Effector memory CD8-positive, alpha-beta T cell (primary cell): ENCODE data around the gene KLHL6.
"Not testable (repeated sequence)": the region's sequence is repeated elsewhere in the genome, so short reads cannot be mapped to it uniquely, and the experiment has no call there.

Experiments used
- ATAC-seq: fragments of 150-1000 bp; cut with Tn5 transposase; replicated peaks from 2 replicates; pipeline ENCODE4 v1.10.0; 2021; ENCODE audit warnings: mild to moderate bottlenecking, moderate library complexity
- DNase-seq, 3 experiments: peaks; one replicate each; pipeline ENCODE4 v3.0.0; 2021
- H3K27ac Mint-ChIP-seq, 2 donors: one replicate each; pipeline ENCODE4 v1.8.0; 2022; ENCODE audit warnings: mild to moderate bottlenecking in 2 of 2, mixed read lengths in 2 of 2, moderate library complexity in 2 of 2
- H3K27me3 Mint-ChIP-seq, 2 donors: one replicate each; pipeline ENCODE4 v1.8.0; 2022; ENCODE audit warnings: mixed read lengths in 2 of 2
- H3K36me3 Mint-ChIP-seq: one replicate; pipeline ENCODE4 v1.8.0; 2022; ENCODE audit warnings: mild to moderate bottlenecking, moderate library complexity, mixed read lengths; ENCODE audit not compliant: insufficient read depth
- H3K4me1 Mint-ChIP-seq, 2 donors: one replicate each; pipeline ENCODE4 v1.8.0; 2022; ENCODE audit warnings: low read depth in 2 of 2, mixed read lengths in 2 of 2
- H3K4me3 Mint-ChIP-seq, 2 donors: one replicate each; pipeline ENCODE4 v1.8.0; 2022; ENCODE audit warnings: mild to moderate bottlenecking in 2 of 2, mixed read lengths in 2 of 2, moderate library complexity in 2 of 2
- H3K9me3 Mint-ChIP-seq, 2 donors: one replicate each; pipeline ENCODE4 v1.8.0; 2022; ENCODE audit warnings: mixed read lengths in 2 of 2

Gene KLHL6

GRCh38 chr3:183519891-183520290, 35.6 kb downstream of the KLHL6 start:
- no peak overlapping the region for H3K4me3 Mint-ChIP-seq
- no peaks in the 10 kb centered on the region for H3K27me3 Mint-ChIP-seq
- H3K36me3 Mint-ChIP-seq, result peaks cover 13% of the 10 kb centered on the region
- ATAC-seq, result no peak
- no peak for DNase-seq
- peaks cover 18 to 27% of the 10 kb centered on the region in 2 donors for H3K4me1 Mint-ChIP-seq
- no peaks in the 10 kb centered on the region for H3K9me3 Mint-ChIP-seq
- no peak overlapping the region for H3K27ac Mint-ChIP-seq

- Mint-ChIP-seq H3K9me3 (no peaks in the 10 kb centered on the region), H3K27me3 (no peaks in the 10 kb centered on the region), H3K27ac (peak overlapping the region in 1 of 2 donors; percentile 3), H3K36me3 (peaks cover 13% of the 10 kb centered on the region), H3K4me3 (no peak overlapping the region), H3K4me1 (peaks cover 26 to 34% of the 10 kb centered on the region in 2 donors)
- ATAC-seq, result no peak
- DNase-seq, result no peak
These were observed 36.8 kb downstream of the KLHL6 start for GRCh38 chr3:183518491-183519251.

GRCh38 chr3:183517607-183518006, 37.9 kb downstream of the KLHL6 start:
- Mint-ChIP-seq H3K4me1 (peaks cover 30 to 34% of the 10 kb centered on the region in 2 donors), H3K4me3 (peak overlapping the region in 1 of 2 donors; percentile 16), H3K27me3 (no peaks in the 10 kb centered on the region), H3K27ac (peak overlapping the region; percentile 49 to 86), H3K36me3 (peaks cover 13% of the 10 kb centered on the region), H3K9me3 (no peaks in the 10 kb centered on the region)
- no peak for DNase-seq
- no peak for ATAC-seq

- peak; percentile 32 to 39 (median 37) for DNase-seq
These were observed 39.3 kb downstream of the KLHL6 start for GRCh38 chr3:183515968-183516851.

GRCh38 chr3:183514021-183514420, 41.5 kb downstream of the KLHL6 start:
- DNase-seq (no peak), ATAC-seq (no peak)
- Mint-ChIP-seq H3K27me3 (no peaks in the 10 kb centered on the region), H3K27ac (peak overlapping the region; percentile 1 to 47), H3K9me3 (no peaks in the 10 kb centered on the region), H3K36me3 (peaks cover 3% of the 10 kb centered on the region), H3K4me3 (no peak overlapping the region), H3K4me1 (peaks cover 32 to 34% of the 10 kb centered on the region in 2 donors)

More at GRCh38 chr3:183515968-183516851, 39.3 kb downstream of the KLHL6 start:
- peak; percentile 70 for ATAC-seq
- Mint-ChIP-seq H3K36me3 (peaks cover 13% of the 10 kb centered on the region), H3K4me3 (peak overlapping the region; percentile 13 to 43), H3K9me3 (no peaks in the 10 kb centered on the region), H3K4me1 (peaks cover 32 to 34% of the 10 kb centered on the region in 2 donors), H3K27me3 (no peaks in the 10 kb centered on the region), H3K27ac (peak overlapping the region; percentile 49 to 86)

GRCh38 chr3:183513046-183513706, 42.3 kb downstream of the KLHL6 start:
- DNase-seq, result peak; percentile 44 to 50 (median 48)
- Mint-ChIP-seq H3K27me3 (no peaks in the 10 kb centered on the region), H3K4me3 (no peak overlapping the region), H3K36me3 (peaks cover 3% of the 10 kb centered on the region), H3K4me1 (peaks cover 29 to 30% of the 10 kb centered on the region in 2 donors), H3K9me3 (no peaks in the 10 kb centered on the region), H3K27ac (peak overlapping the region; percentile 1 to 29)
- peak; percentile 84 for ATAC-seq

- not testable (repeated sequence) for H3K9me3 Mint-ChIP-seq, H3K4me3 Mint-ChIP-seq, H3K36me3 Mint-ChIP-seq, ATAC-seq, DNase-seq, H3K27me3 Mint-ChIP-seq
- peaks cover 18 to 20% of the 10 kb centered on the region in 2 donors for H3K4me1 Mint-ChIP-seq
- H3K27ac Mint-ChIP-seq, result peak overlapping the region; percentile 22 to 29
These were observed 44.0 kb downstream of the KLHL6 start for GRCh38 chr3:183511286-183512131.

- Mint-ChIP-seq H3K36me3 (peaks cover 11% of the 10 kb centered on the region), H3K4me3 (no peak overlapping the region), H3K9me3 (no peaks in the 10 kb centered on the region), H3K27me3 (no peaks in the 10 kb centered on the region), H3K4me1 (peaks cover 2 to 8% of the 10 kb centered on the region in 2 donors), H3K27ac (no peak overlapping the region)
- no peak for DNase-seq
- no peak for ATAC-seq
These were observed 46.7 kb downstream of the KLHL6 start for GRCh38 chr3:183508821-183509220.

GRCh38 chr3:183507551-183507950, 48.0 kb downstream of the KLHL6 start:
- peaks cover 11% of the 10 kb centered on the region for H3K36me3 Mint-ChIP-seq
- H3K4me3 Mint-ChIP-seq, result no peak overlapping the region
- H3K27me3 Mint-ChIP-seq, result no peaks in the 10 kb centered on the region
- DNase-seq (no peak), ATAC-seq (no peak)
- no peaks in the 10 kb centered on the region for H3K9me3 Mint-ChIP-seq
- no peak overlapping the region for H3K27ac Mint-ChIP-seq
- peaks cover 0 to 2% of the 10 kb centered on the region in 2 donors for H3K4me1 Mint-ChIP-seq

- ATAC-seq (no peak), DNase-seq (no peak)
- Mint-ChIP-seq H3K27ac (no peak overlapping the region), H3K36me3 (peaks cover 11% of the 10 kb centered on the region), H3K4me3 (no peak overlapping the region), H3K9me3 (no peaks in the 10 kb centered on the region), H3K27me3 (no peaks in the 10 kb centered on the region), H3K4me1 (no peaks in the 10 kb centered on the region)
These were observed 48.7 kb downstream of the KLHL6 start for GRCh38 chr3:183506674-183507320.

- no peak for DNase-seq
- no peak overlapping the region for H3K27ac Mint-ChIP-seq
- H3K27me3 Mint-ChIP-seq, result no peaks in the 10 kb centered on the region
- H3K4me3 Mint-ChIP-seq, result no peak overlapping the region
- peaks cover 11% of the 10 kb centered on the region for H3K36me3 Mint-ChIP-seq
- no peaks in the 10 kb centered on the region for H3K4me1 Mint-ChIP-seq
- no peak for ATAC-seq
- H3K9me3 Mint-ChIP-seq, result no peaks in the 10 kb centered on the region
These were observed 50.9 kb downstream of the KLHL6 start for GRCh38 chr3:183504597-183504996.

GRCh38 chr3:183503746-183504145, 51.8 kb downstream of the KLHL6 start:
- Mint-ChIP-seq H3K27ac (peak overlapping the region in 1 of 2 donors; percentile 68), H3K9me3 (no peaks in the 10 kb centered on the region), H3K4me3 (no peak overlapping the region), H3K4me1 (no peaks in the 10 kb centered on the region), H3K36me3 (peaks cover 11% of the 10 kb centered on the region), H3K27me3 (no peaks in the 10 kb centered on the region)
- ATAC-seq, result no peak
- no peak for DNase-seq
